Osteoblast (primary cell): Measurements from ENCODE around the gene LYST. TPM values are rescaled to one million over a fixed set of nuclear protein-coding genes. Genes with fewer than 3 reads are reported as not detected.

Experiments
- DNase-seq: peaks from one replicate; pipeline ENCODE4 v3.0.0; 2011; ENCODE audit warnings: low spot score, mixed read lengths; ENCODE audit not compliant: insufficient read length; ENCODE audit errors: missing footprints
- H2AFZ ChIP-seq: 2 replicates; pipeline ENCODE4 v1.6.0; 2011; ENCODE audit warnings: mild to moderate bottlenecking, low read length
- H3K27ac ChIP-seq: 2 replicates; pipeline ENCODE4 v1.5.1; 2011; ENCODE audit warnings: mild to moderate bottlenecking, low read depth, low read length, moderate library complexity
- H3K27me3 ChIP-seq: 2 replicates; pipeline ENCODE4 v1.6.0; 2012; ENCODE audit warnings: mild to moderate bottlenecking, control low read depth, inconsistent platforms, low read length, moderate library complexity; ENCODE audit not compliant: insufficient read depth
- H3K36me3 ChIP-seq: 2 replicates; pipeline ENCODE4 v1.5.1; 2011; ENCODE audit warnings: mild to moderate bottlenecking, low read length, control low read depth, moderate library complexity; ENCODE audit not compliant: insufficient read depth
- H3K4me1 ChIP-seq: 2 replicates; pipeline ENCODE4 v1.5.1; 2011; ENCODE audit warnings: mild to moderate bottlenecking, low read length, control low read depth, moderate library complexity; ENCODE audit not compliant: insufficient read depth
- H3K4me2 ChIP-seq: 2 replicates; pipeline ENCODE4 v1.6.0; 2011; ENCODE audit warnings: mild to moderate bottlenecking, low read length; ENCODE audit not compliant: insufficient read depth
- H3K4me3 ChIP-seq: fragments of 200-600 bp; sonication (generic); 3 replicates; pipeline ENCODE4 v1.5.1; 2012; ENCODE audit warnings: mild to moderate bottlenecking, low read length, inconsistent platforms; ENCODE audit not compliant: insufficient read depth
- H3K79me2 ChIP-seq: 2 replicates; pipeline ENCODE4 v1.6.0; 2012; ENCODE audit warnings: mild to moderate bottlenecking, low read length, control low read depth, inconsistent platforms; ENCODE audit not compliant: insufficient read depth
- H3K9me3 ChIP-seq: 2 replicates; pipeline ENCODE4 v1.5.1; 2011; ENCODE audit warnings: low read depth, low read length, control low read depth
- H4K20me1 ChIP-seq: 2 replicates; pipeline ENCODE4 v1.6.0; 2012; ENCODE audit warnings: mild to moderate bottlenecking, low read length, control low read depth; ENCODE audit not compliant: insufficient read depth
- CTCF ChIP-seq: IDR thresholded peaks from 2 replicates; pipeline ENCODE4 v1.5.1; 2011; ENCODE audit warnings: mild to moderate bottlenecking, low read depth, low read length, moderate library complexity; ENCODE audit errors: extremely low read depth
- total RNA-seq: library from RNA; depleted of rRNA; stranded (reverse); fragments of >200 nt; gene quantifications from 2 replicates; pipeline ENCODE4 v1.2.3, GENCODE V29; 2012

Gene LYST
- total RNA-seq, 1 donor: 63.0 TPM

- no peak for TF ChIP-seq CTCF
- no peaks in the 10 kb centered on the region for H4K20me1 ChIP-seq
- no peak overlapping the region for H2AFZ ChIP-seq
- no peaks in the 10 kb centered on the region for H3K79me2 ChIP-seq
- no peaks in the 10 kb centered on the region for H3K36me3 ChIP-seq
- no peaks in the 10 kb centered on the region for H3K9me3 ChIP-seq
- peaks cover 15% of the 10 kb centered on the region for H3K4me1 ChIP-seq
- H3K27me3 ChIP-seq: peaks cover 10% of the 10 kb centered on the region
- H3K4me3 ChIP-seq: no peak overlapping the region
- H3K27ac ChIP-seq: peak overlapping the region; percentile 45
- DNase-seq: no peak
- peak overlapping the region; percentile 83 for H3K4me2 ChIP-seq
Observed at GRCh38 chr1:235631816-235632215, 234.9 kb downstream of the LYST start.

- Histone ChIP-seq H2AFZ (no peak overlapping the region), H3K4me3 (no peak overlapping the region), H3K9me3 (no peaks in the 10 kb centered on the region), H4K20me1 (no peaks in the 10 kb centered on the region), H3K4me1 (peaks cover 27% of the 10 kb centered on the region), H3K27ac (no peak overlapping the region), H3K4me2 (no peak overlapping the region), H3K36me3 (no peaks in the 10 kb centered on the region), H3K79me2 (no peaks in the 10 kb centered on the region), H3K27me3 (peaks cover 1% of the 10 kb centered on the region)
- DNase-seq: no peak
- TF ChIP-seq CTCF: no peak
Observed at GRCh38 chr1:235628316-235629005, 238.2 kb downstream of the LYST start.

- Histone ChIP-seq H3K4me1 (peaks cover 13% of the 10 kb centered on the region), H2AFZ (no peak overlapping the region), H4K20me1 (no peaks in the 10 kb centered on the region), H3K27me3 (peaks cover 7% of the 10 kb centered on the region), H3K4me2 (no peak overlapping the region), H3K27ac (no peak overlapping the region), H3K79me2 (no peaks in the 10 kb centered on the region), H3K36me3 (no peaks in the 10 kb centered on the region), H3K9me3 (no peaks in the 10 kb centered on the region), H3K4me3 (no peak overlapping the region)
- DNase-seq: no peak
- no peak for TF ChIP-seq CTCF
Observed at GRCh38 chr1:235625831-235626230, 240.9 kb downstream of the LYST start.

- H4K20me1 ChIP-seq: no peaks in the 10 kb centered on the region
- peaks cover 13% of the 10 kb centered on the region for H3K4me1 ChIP-seq
- H3K79me2 ChIP-seq: no peaks in the 10 kb centered on the region
- H3K27me3 ChIP-seq: peaks cover 7% of the 10 kb centered on the region
- no peak overlapping the region for H3K4me2 ChIP-seq
- H3K36me3 ChIP-seq: no peaks in the 10 kb centered on the region
- H3K4me3 ChIP-seq: no peak overlapping the region
- no peak overlapping the region for H2AFZ ChIP-seq
- H3K27ac ChIP-seq: no peak overlapping the region
- H3K9me3 ChIP-seq: no peaks in the 10 kb centered on the region
- TF ChIP-seq CTCF: no peak
- no peak for DNase-seq
Observed at GRCh38 chr1:235625340-235625739, 241.4 kb downstream of the LYST start.
